H1 (cell line): ENCODE measurements around the gene SKAP2. TPM values are rescaled to one million over a fixed set of nuclear protein-coding genes. Genes with fewer than 3 reads are reported as not detected.

Source experiments
- ATF3 ChIP-seq: IDR thresholded peaks from 2 replicates; pipeline ENCODE4 v1.6.1; 2011; ENCODE audit warnings: low read depth, mild to moderate bottlenecking, low read length; ENCODE audit not compliant: insufficient read depth
- KDM1A ChIP-seq: fragments of 200-600, 300-600 bp; sonication (generic); IDR thresholded peaks from 2 replicates; pipeline ENCODE4 v1.7.1; 2016; ENCODE audit warnings: mild to moderate bottlenecking, low read length, borderline replicate concordance
- SUZ12 ChIP-seq: fragments of 200-600 bp; sonication (generic); IDR thresholded peaks from 2 replicates; pipeline ENCODE4 v1.6.1; 2012; ENCODE audit warnings: mild to moderate bottlenecking, inconsistent platforms, low read length, moderate library complexity, mixed read lengths
- TCF12 ChIP-seq: IDR thresholded peaks from 2 replicates; pipeline ENCODE4 v1.6.1; 2011; ENCODE audit warnings: low read depth, mild to moderate bottlenecking, low read length
- USF2 ChIP-seq: IDR thresholded peaks from 2 replicates; pipeline ENCODE4 v1.6.1; 2011; ENCODE audit warnings: low read length, improper control_type of control experiment
- polyA plus RNA-seq, 7 experiments: library from polyadenylated mRNA; depleted of rRNA in 3 of 7; stranded (reverse) in 5 of 7; unstranded in 2 of 7; fragments of >200 nt in 5 of 7; fragments of 200-250 nt in 2 of 7; gene quantifications; 1 replicate in 5 of 7; 2 replicates in 1 of 7; 4 replicates in 1 of 7; pipeline versions ENCODE4 v1.2.1 to v1.2.3, GENCODE V29; 2011 to 2013; ENCODE audit warnings: missing spikeins in 2 of 7, mixed read lengths in 2 of 7
- total RNA-seq: library from RNA; stranded (reverse); fragmentation: NEBNext Ultra II Directional; extraction: Animal tissue kit (Norgen Biotek cat#: 25700); gene quantifications from 2 replicates; pipeline ENCODE4 v1.2.1, GENCODE V29; 2021

Gene SKAP2
- total and polyA plus RNA-seq, 2 of the 8 experiments (the other 6 are each of a cell fraction or from before 2014, with no cell fraction given), result 0.53 to 5.1 TPM

GRCh38 chr7:26860361-26860760 lies 4.0 kb downstream of the SKAP2 start (continued):
- TF ChIP-seq USF2 (no peak), KDM1A (no peak), ATF3 (no peak), TCF12 (0 out of 2 replicates have a peak, but pooled peaks have one; percentile 19), SUZ12 (no peak)
